Keratinocyte (primary cell): ENCODE data around the gene DHFR. TPM values are rescaled to one million over a fixed set of nuclear protein-coding genes. Genes with fewer than 3 reads are reported as not detected.

Experiments
- DNase-seq: peaks from one replicate; pipeline ENCODE4 v3.0.0-alpha.2; 2011; ENCODE audit warnings: low read depth, missing footprints, low spot score
- FAIRE-seq: peaks from 2 replicates; lab custom pipeline; 2011; peaks lifted over from hg19 to GRCh38; lab: Jason Lieb, UNC
- H2AFZ ChIP-seq: 2 replicates; pipeline ENCODE4 v1.6.0; 2012; ENCODE audit warnings: low read length, control low read depth, inconsistent platforms; ENCODE audit not compliant: control insufficient read depth
- H3K27ac ChIP-seq: 2 replicates; pipeline ENCODE4 v1.5.1; 2011; ENCODE audit warnings: low read length; ENCODE audit not compliant: control insufficient read depth, insufficient read depth
- H3K27me3 ChIP-seq: 3 replicates; pipeline ENCODE4 v1.6.0; 2011; ENCODE audit warnings: low read length; ENCODE audit not compliant: control insufficient read depth, insufficient read depth; ENCODE audit errors: extremely low read depth
- H3K36me3 ChIP-seq, 2 experiments: 2 replicates in 1 of 2; 3 replicates in 1 of 2; pipeline ENCODE4 v1.5.1; 2011; ENCODE audit warnings: low read length in 2 of 2, mild to moderate bottlenecking in 1 of 2; ENCODE audit not compliant: control insufficient read depth in 2 of 2, insufficient read depth in 2 of 2; ENCODE audit errors: extremely low read depth in 1 of 2
- H3K4me1 ChIP-seq: 3 replicates; pipeline ENCODE4 v1.5.1; 2011; ENCODE audit warnings: low read length; ENCODE audit not compliant: control insufficient read depth, insufficient read depth; ENCODE audit errors: extremely low read depth
- H3K4me2 ChIP-seq: 3 replicates; pipeline ENCODE4 v1.6.0; 2011; ENCODE audit warnings: low read depth, low read length; ENCODE audit not compliant: control insufficient read depth, insufficient read depth; ENCODE audit errors: extremely low read depth
- H3K4me3 ChIP-seq, 3 experiments: fragments of 200-600 bp in 1 of 3; sonication (generic) in 1 of 3; 2 replicates in 2 of 3; 3 replicates in 1 of 3; pipeline ENCODE4 v1.5.1; 2011 to 2016; ENCODE audit warnings: low read length in 3 of 3, mild to moderate bottlenecking in 3 of 3, control low read depth in 2 of 3, inconsistent platforms in 1 of 3, low read depth in 1 of 3, mixed read lengths in 1 of 3, mixed run types in 1 of 3, moderate library complexity in 1 of 3; ENCODE audit not compliant: control insufficient read depth in 2 of 3, insufficient read depth in 2 of 3; ENCODE audit errors: extremely low read depth in 1 of 3
- H3K79me2 ChIP-seq: 2 replicates; pipeline ENCODE4 v1.6.0; 2012; ENCODE audit warnings: low read length; ENCODE audit not compliant: control insufficient read depth, insufficient read depth
- H3K9ac ChIP-seq: 3 replicates; pipeline ENCODE4 v1.6.0; 2011; ENCODE audit warnings: low read length; ENCODE audit not compliant: control insufficient read depth, insufficient read depth; ENCODE audit errors: extremely low read depth
- H3K9me1 ChIP-seq: 3 replicates; pipeline ENCODE4 v1.6.0; 2011; ENCODE audit warnings: low read length; ENCODE audit not compliant: control insufficient read depth, insufficient read depth; ENCODE audit errors: extremely low read depth
- H3K9me3 ChIP-seq: 2 replicates; pipeline ENCODE4 v1.5.1; 2012; ENCODE audit warnings: low read depth, low read length; ENCODE audit not compliant: control insufficient read depth
- H4K20me1 ChIP-seq: 3 replicates; pipeline ENCODE4 v1.6.0; 2011; ENCODE audit warnings: low read length; ENCODE audit not compliant: control insufficient read depth, insufficient read depth; ENCODE audit errors: extremely low read depth
- EZH2 ChIP-seq: IDR thresholded peaks from one replicate; pipeline ENCODE4 v1.6.1; 2012; ENCODE audit warnings: inconsistent platforms, mild to moderate bottlenecking, low read length, moderate library complexity
- dilution Hi-C: fragments of 300-500 bp; cut with MboI; formaldehyde crosslinking; loops from one replicate; pipeline ENCODE4 v1.7.0; 2020; ENCODE audit warnings: low sequenced_read_pairs; ENCODE audit not compliant: extremely low pct_ligation_motif_present
- polyA plus RNA-seq, 5 experiments: library from polyadenylated mRNA; depleted of rRNA in 3 of 5; stranded (reverse) in 3 of 5; stranded (forward) in 1 of 5; unstranded in 1 of 5; fragments of >200 nt; gene quantifications; 1 replicate in 1 of 5; 2 replicates in 3 of 5; 3 replicates in 1 of 5; pipeline versions ENCODE4 v1.2.1 to v1.2.3, GENCODE V29; 2011 to 2012; ENCODE audit warnings: missing spikeins in 2 of 5, low read depth in 1 of 5, low replicate concordance in 1 of 5
- TF ChIP-seq, protein P1 (sequence below), 3 experiments: IDR thresholded peaks in 1 of 3; conservative IDR thresholded peaks in 1 of 3; optimal IDR thresholded peaks in 1 of 3; 2 replicates in 2 of 3; 3 replicates in 1 of 3; pipeline versions ENCODE3 to v1.5.1; 2011; ENCODE audit warnings: low read length in 3 of 3, mild to moderate bottlenecking in 3 of 3, moderate library complexity in 2 of 3, control low read depth in 1 of 3, inconsistent platforms in 1 of 3; ENCODE audit not compliant: insufficient read depth in 2 of 3; ENCODE audit errors: extremely low read depth in 1 of 3

DHFR gene
- polyA plus RNA-seq, 1 donor (not counting 4 experiments of a cell fraction or from before 2014, with no cell fraction given), result 19.7 TPM

DNA sequence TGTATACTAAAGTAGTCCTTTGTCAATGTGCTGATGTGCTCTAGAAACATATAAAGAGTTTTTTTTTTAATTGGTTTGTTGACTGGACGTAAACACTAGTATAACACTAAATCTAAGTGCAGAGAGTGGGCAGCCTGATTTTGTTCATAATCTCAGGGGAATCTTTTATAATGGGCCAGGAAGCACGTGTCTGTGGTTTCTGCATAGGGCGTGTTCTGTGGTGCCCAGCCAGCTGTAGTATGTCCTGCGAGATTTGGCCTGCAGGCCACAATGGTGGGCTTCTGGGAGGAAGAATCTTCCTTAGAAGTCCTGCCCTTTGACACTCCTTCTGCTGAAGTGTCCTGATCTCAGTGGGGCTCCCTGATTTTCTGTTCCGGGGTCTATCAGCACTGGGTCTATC, 49.0 kb upstream of the DHFR start:
- Histone ChIP-seq H3K36me3 (peaks cover 0 to 3% of the 10 kb centered on the region in 2 experiments), H3K9ac (no peak overlapping the region), H3K4me3 (no peak overlapping the region), H2AFZ (no peak overlapping the region), H3K79me2 (no peaks in the 10 kb centered on the region), H3K27ac (no peak overlapping the region), H3K4me1 (no peaks in the 10 kb centered on the region), H3K4me2 (no peak overlapping the region), H3K9me1 (no peaks in the 10 kb centered on the region), H4K20me1 (no peaks in the 10 kb centered on the region), H3K27me3 (no peaks in the 10 kb centered on the region), H3K9me3 (no peaks in the 10 kb centered on the region)
- no peak for FAIRE-seq
- no peak for TF ChIP-seq EZH2
- TF ChIP-seq, protein P1, sequence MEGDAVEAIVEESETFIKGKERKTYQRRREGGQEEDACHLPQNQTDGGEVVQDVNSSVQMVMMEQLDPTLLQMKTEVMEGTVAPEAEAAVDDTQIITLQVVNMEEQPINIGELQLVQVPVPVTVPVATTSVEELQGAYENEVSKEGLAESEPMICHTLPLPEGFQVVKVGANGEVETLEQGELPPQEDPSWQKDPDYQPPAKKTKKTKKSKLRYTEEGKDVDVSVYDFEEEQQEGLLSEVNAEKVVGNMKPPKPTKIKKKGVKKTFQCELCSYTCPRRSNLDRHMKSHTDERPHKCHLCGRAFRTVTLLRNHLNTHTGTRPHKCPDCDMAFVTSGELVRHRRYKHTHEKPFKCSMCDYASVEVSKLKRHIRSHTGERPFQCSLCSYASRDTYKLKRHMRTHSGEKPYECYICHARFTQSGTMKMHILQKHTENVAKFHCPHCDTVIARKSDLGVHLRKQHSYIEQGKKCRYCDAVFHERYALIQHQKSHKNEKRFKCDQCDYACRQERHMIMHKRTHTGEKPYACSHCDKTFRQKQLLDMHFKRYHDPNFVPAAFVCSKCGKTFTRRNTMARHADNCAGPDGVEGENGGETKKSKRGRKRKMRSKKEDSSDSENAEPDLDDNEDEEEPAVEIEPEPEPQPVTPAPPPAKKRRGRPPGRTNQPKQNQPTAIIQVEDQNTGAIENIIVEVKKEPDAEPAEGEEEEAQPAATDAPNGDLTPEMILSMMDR (optimal IDR thresholded peaks at IDR 0.05 in 1 of 3, IDR thresholded peaks at IDR 0.05 in 1 of 3, conservative IDR thresholded peaks at IDR 0.05 in 1 of 3; ENCODE audit: extremely low read depth in 1 of 3, insufficient read depth in 2 of 3, low read length in 3 of 3), result no peak
- dilution Hi-C loops, result no loop called here
- DNase-seq, result no peak

DNA sequence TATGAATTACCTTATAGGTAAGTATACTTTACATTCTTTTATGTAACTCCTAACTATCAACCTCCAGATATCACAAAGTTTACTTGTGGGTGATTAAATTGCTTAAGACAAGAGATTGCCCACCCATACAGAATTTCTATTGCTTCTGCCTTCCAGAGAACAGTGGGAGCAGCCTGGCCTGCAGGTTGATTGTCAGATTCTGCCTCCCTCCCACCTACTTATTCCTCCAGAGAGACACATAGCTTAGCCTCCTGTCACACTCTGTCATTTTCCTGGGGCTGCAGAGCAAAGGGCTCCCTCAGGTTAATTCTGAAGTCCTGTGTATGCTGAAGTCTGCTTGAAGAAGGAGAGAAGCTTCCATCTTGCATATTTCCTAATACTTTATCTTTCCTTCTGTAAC, 48.5 kb upstream of the DHFR start:
- Histone ChIP-seq H3K4me3 (no peak overlapping the region), H3K4me2 (no peak overlapping the region), H3K79me2 (no peaks in the 10 kb centered on the region), H3K27ac (no peak overlapping the region), H4K20me1 (no peaks in the 10 kb centered on the region), H3K9me3 (no peaks in the 10 kb centered on the region), H3K9me1 (no peaks in the 10 kb centered on the region), H3K9ac (no peak overlapping the region), H2AFZ (no peak overlapping the region), H3K4me1 (no peaks in the 10 kb centered on the region), H3K27me3 (no peaks in the 10 kb centered on the region), H3K36me3 (peaks cover 0 to 3% of the 10 kb centered on the region in 2 experiments)
- TF ChIP-seq, protein P1 (optimal IDR thresholded peaks at IDR 0.05 in 1 of 3, IDR thresholded peaks at IDR 0.05 in 1 of 3, conservative IDR thresholded peaks at IDR 0.05 in 1 of 3; ENCODE audit: extremely low read depth in 1 of 3, insufficient read depth in 2 of 3, low read length in 3 of 3), result no peak
- no peak for TF ChIP-seq EZH2
- dilution Hi-C loops, result no loop called here
- FAIRE-seq (no peak), DNase-seq (no peak)
